ENCODE data around the gene LGR4. TPM values are rescaled to one million over a fixed set of nuclear protein-coding genes. Genes with fewer than 3 reads are reported as not detected.

The LGR4 gene
- total RNA-seq, 1 experiment from 2014 or later = 7.1 TPM

GRCh38 chr11:27350511-27350910, 122.1 kb downstream of the LGR4 start:
- intact Hi-C loops (cut with micrococcal nuclease) = no loop called here
- Histone ChIP-seq H3K9me2 (ENCODE audit: insufficient read depth) (no peaks in the 10 kb centered on the region), H2AFZ (ENCODE audit: low read depth, low read length, poor library complexity, severe bottlenecking) (no peak overlapping the region), H3K4me2 (ENCODE audit: low read length) (no peak overlapping the region), H3K4me3 (replicated peaks in 1 of 2; ENCODE audit: low read depth in 1 of 2, low read length in 2 of 2) (no peak overlapping the region), H3K4me1 (ENCODE audit: control insufficient read depth in 1 of 2, insufficient read depth in 2 of 2, low read length in 2 of 2) (no peaks in the 10 kb centered on the region), H3K36me3 (ENCODE audit: control insufficient read depth in 1 of 2, insufficient read depth in 2 of 2, low read length in 2 of 2) (no peaks in the 10 kb centered on the region), H3K79me2 (ENCODE audit: insufficient read depth, low read length) (no peaks in the 10 kb centered on the region), H3K9me3 (ENCODE audit: control insufficient read depth in 1 of 2, insufficient read depth in 1 of 2, low read depth in 1 of 2, low read length in 2 of 2) (no peaks in the 10 kb centered on the region), H3K27ac (ENCODE audit: low read depth, low read length) (no peak overlapping the region), H3K27me3 (ENCODE audit: insufficient read depth, low read length) (no peaks in the 10 kb centered on the region), H4K20me1 (ENCODE audit: insufficient read depth) (no peaks in the 10 kb centered on the region), H3K9ac (ENCODE audit: low read length) (no peak overlapping the region)
- ChIA-PET CTCF (no interaction called here), RAD21 (ENCODE audit: low non-redundant PET in 1 of 2, low total read pairs in 2 of 2, uncharacterized antibody in 2 of 2, unreplicated experiment in 2 of 2) (no interaction called here), POLR2A (no interaction called here)
- BruUV-seq (replicated peaks) = no TSS peak
- no peak for DNase-seq (ENCODE audit: low read depth, low spot score)
- ATAC-seq = no peak
- TF ChIP-seq SRF (IDR thresholded peaks at IDR 0.05; ENCODE audit: low read depth) (no peak), POLR2A (IDR thresholded peaks at IDR 0.05; ENCODE audit: borderline replicate concordance, extremely low read depth, insufficient read depth, insufficient read length) (no peak), EZH2 (IDR thresholded peaks at IDR 0.05) (no peak), MAX (IDR thresholded peaks at IDR 0.05) (no peak), ZFX (IDR thresholded peaks at IDR 0.05) (no peak), YY1 (IDR thresholded peaks at IDR 0.05; ENCODE audit: extremely low read depth, insufficient replicate concordance, low read depth, low read length) (no peak), JUND (IDR thresholded peaks at IDR 0.05) (no peak), SIN3A (IDR thresholded peaks at IDR 0.05; ENCODE audit: low read depth) (no peak), EGR1 (IDR thresholded peaks at IDR 0.05; ENCODE audit: low read depth) (no peak), SP1 (IDR thresholded peaks at IDR 0.05; ENCODE audit: low read depth) (no peak), CTCF (IDR thresholded peaks at IDR 0.05 in 2 of 3, conservative IDR thresholded peaks at IDR 0.05 in 1 of 3; ENCODE audit: borderline replicate concordance in 1 of 3, insufficient read depth in 1 of 3, low read depth in 2 of 3, low read length in 2 of 3) (no peak), ZBTB33 (IDR thresholded peaks at IDR 0.05; ENCODE audit: extremely low read depth, insufficient replicate concordance, low read length) (no peak), RAD21 (IDR thresholded peaks at IDR 0.05; ENCODE audit: low read depth) (no peak), CBX3 (IDR thresholded peaks at IDR 0.05; ENCODE audit: low read depth) (no peak), EZH2phosphoT487 (IDR thresholded peaks at IDR 0.05; ENCODE audit: borderline replicate concordance) (no peak), ZNF274 (IDR thresholded peaks at IDR 0.05; ENCODE audit: low read depth, low read length) (no peak), POLR2AphosphoS5 (IDR thresholded peaks at IDR 0.05; ENCODE audit: low read depth, low read length) (no peak)
- TF ChIP-seq, protein P1, sequence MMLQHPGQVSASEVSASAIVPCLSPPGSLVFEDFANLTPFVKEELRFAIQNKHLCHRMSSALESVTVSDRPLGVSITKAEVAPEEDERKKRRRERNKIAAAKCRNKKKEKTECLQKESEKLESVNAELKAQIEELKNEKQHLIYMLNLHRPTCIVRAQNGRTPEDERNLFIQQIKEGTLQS (IDR thresholded peaks at IDR 0.05) = no peak
